BJ (cell line): ENCODE measurements around the gene DEAF1. TPM values are rescaled to one million over a fixed set of nuclear protein-coding genes. Genes with fewer than 3 reads are reported as not detected.

Experiments
- CTCF ChIA-PET: fragments of 350-600 bp; formaldehyde crosslinking; extraction: SDS; loops from one replicate; lab custom pipeline; 2021; ENCODE audit warnings: antibody characterized with exemption, inconsistent platforms; lab: Yijun Ruan, JAX
- POLR2A ChIA-PET: fragments of 300-600 bp; sonication (Branson Sonifier 250); formaldehyde crosslinking; extraction: SDS; loops from one replicate; lab custom pipeline; 2021; ENCODE audit warnings: antibody characterized with exemption; lab: Charles Lee
- DNase-seq: peaks from one replicate; pipeline ENCODE4 v3.0.0-alpha.2; 2011; ENCODE audit warnings: low read depth
- H3K27me3 ChIP-seq: 2 replicates; pipeline ENCODE4 v1.6.0; 2011; ENCODE audit warnings: low read length; ENCODE audit not compliant: control insufficient read depth, insufficient read depth
- H3K36me3 ChIP-seq: 2 replicates; pipeline ENCODE4 v1.5.1; 2011; ENCODE audit warnings: low read length; ENCODE audit not compliant: control insufficient read depth, insufficient read depth
- H3K4me3 ChIP-seq: 2 replicates; pipeline ENCODE4 v1.5.1; 2011; ENCODE audit warnings: low read depth, mild to moderate bottlenecking, control low read depth, low read length
- polyA plus RNA-seq: library from polyadenylated mRNA; depleted of rRNA; stranded (reverse); fragments of >200 nt; gene quantifications from 2 replicates; pipeline ENCODE4 v1.2.3, GENCODE V29; 2011
- TF ChIP-seq, protein P1 (sequence below): IDR thresholded peaks from 2 replicates; pipeline ENCODE4 v1.5.1; 2011; ENCODE audit warnings: low read depth, mild to moderate bottlenecking, control low read depth, inconsistent platforms, low read length, moderate library complexity; ENCODE audit not compliant: insufficient read depth

DEAF1 gene
- polyA plus RNA-seq, 1 experiment: 27.7 TPM

- peaks cover 2% of the 10 kb centered on the region for H3K36me3 ChIP-seq
- no peaks in the 10 kb centered on the region for H3K27me3 ChIP-seq
- TF ChIP-seq, protein P1, sequence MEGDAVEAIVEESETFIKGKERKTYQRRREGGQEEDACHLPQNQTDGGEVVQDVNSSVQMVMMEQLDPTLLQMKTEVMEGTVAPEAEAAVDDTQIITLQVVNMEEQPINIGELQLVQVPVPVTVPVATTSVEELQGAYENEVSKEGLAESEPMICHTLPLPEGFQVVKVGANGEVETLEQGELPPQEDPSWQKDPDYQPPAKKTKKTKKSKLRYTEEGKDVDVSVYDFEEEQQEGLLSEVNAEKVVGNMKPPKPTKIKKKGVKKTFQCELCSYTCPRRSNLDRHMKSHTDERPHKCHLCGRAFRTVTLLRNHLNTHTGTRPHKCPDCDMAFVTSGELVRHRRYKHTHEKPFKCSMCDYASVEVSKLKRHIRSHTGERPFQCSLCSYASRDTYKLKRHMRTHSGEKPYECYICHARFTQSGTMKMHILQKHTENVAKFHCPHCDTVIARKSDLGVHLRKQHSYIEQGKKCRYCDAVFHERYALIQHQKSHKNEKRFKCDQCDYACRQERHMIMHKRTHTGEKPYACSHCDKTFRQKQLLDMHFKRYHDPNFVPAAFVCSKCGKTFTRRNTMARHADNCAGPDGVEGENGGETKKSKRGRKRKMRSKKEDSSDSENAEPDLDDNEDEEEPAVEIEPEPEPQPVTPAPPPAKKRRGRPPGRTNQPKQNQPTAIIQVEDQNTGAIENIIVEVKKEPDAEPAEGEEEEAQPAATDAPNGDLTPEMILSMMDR: no peak
- POLR2A ChIA-PET: no interaction called here
- CTCF ChIA-PET: no interaction called here
- no peak for DNase-seq
- no peak overlapping the region for H3K4me3 ChIP-seq
These were observed 70.9 kb downstream of the DEAF1 start for GRCh38 chr11:623999-624704.

GRCh38 chr11:623349-623869, 71.6 kb downstream of the DEAF1 start:
- ChIA-PET POLR2A (no interaction called here), CTCF (no interaction called here)
- H3K4me3 ChIP-seq: no peak overlapping the region
- TF ChIP-seq, protein P1: no peak
- H3K27me3 ChIP-seq: no peaks in the 10 kb centered on the region
- no peak for DNase-seq
- peaks cover 2% of the 10 kb centered on the region for H3K36me3 ChIP-seq

- ChIA-PET CTCF (no interaction called here), POLR2A (no interaction called here)
- DNase-seq: no peak
- TF ChIP-seq, protein P1: no peak
- Histone ChIP-seq H3K36me3 (peaks cover 6% of the 10 kb centered on the region), H3K27me3 (no peaks in the 10 kb centered on the region), H3K4me3 (no peak overlapping the region)
These were observed 73.2 kb downstream of the DEAF1 start for GRCh38 chr11:621838-622237.

GRCh38 chr11:620935-621814, 73.8 kb downstream of the DEAF1 start:
- POLR2A ChIA-PET: no interaction called here
- Histone ChIP-seq H3K4me3 (no peak overlapping the region), H3K36me3 (peaks cover 6% of the 10 kb centered on the region), H3K27me3 (no peaks in the 10 kb centered on the region)
- CTCF ChIA-PET: interaction anchor here (0.6 kb wide), 1 partner anchor 102 kb away, joined by 3 read pairs; no protein-coding TSS in a partner anchor
- TF ChIP-seq, protein P1: no peak
- DNase-seq: no peak

DNA sequence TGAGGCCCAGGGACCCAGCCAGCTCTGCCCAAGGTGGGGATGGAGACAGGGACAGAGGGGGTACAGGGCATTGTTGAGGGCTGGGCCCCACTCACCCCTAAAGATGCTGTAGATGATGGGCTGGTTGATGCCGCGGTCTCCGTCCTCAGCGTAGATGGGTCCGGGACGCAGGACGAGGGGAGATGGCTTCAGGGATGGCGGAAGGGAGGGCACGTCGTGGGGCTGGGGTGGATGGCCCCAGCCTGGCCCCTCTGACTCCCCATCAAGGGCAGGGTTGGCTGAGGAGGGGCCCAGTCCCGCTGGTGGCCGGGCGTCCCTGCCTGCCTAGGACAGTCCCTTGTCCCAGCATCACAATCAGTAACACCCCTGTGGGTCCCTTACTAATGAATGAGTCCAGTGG, 74.8 kb downstream of the DEAF1 start:
- no peaks in the 10 kb centered on the region for H3K27me3 ChIP-seq
- peaks cover 6% of the 10 kb centered on the region for H3K36me3 ChIP-seq
- ChIA-PET POLR2A (no interaction called here), CTCF (no interaction called here)
- H3K4me3 ChIP-seq: no peak overlapping the region
- no peak for DNase-seq
- TF ChIP-seq, protein P1: no peak
